OCI-LY7 (cell line): ENCODE results near the gene TMC4. TPM values are rescaled to one million over a fixed set of nuclear protein-coding genes. Genes with fewer than 3 reads are reported as not detected.
A peak's percentile ranks its signal among the peaks of the same experiment; 100 is the strongest.
"Not testable (repeated sequence)": the region's sequence is repeated elsewhere in the genome, so short reads cannot be mapped to it uniquely, and the experiment has no call there.

ENCODE experiments used
- BruUV-seq: library from RNA; stranded (reverse); fragments of 400-500 nt; replicated peaks from 2 replicates; lab custom pipeline; 2021; lab: Mats Ljungman, UMichigan
- CTCF ChIA-PET: fragments of 300-600 bp; sonication (Branson Sonifier 250); formaldehyde crosslinking; loops from one replicate; lab custom pipeline; 2022; ENCODE audit warnings: antibody characterized with exemption; ENCODE audit not compliant: unreplicated experiment; lab: Charles Lee
- POLR2A ChIA-PET: fragments of 300-600 bp; sonication (Branson Sonifier 250); formaldehyde crosslinking; loops from one replicate; lab custom pipeline; 2022; ENCODE audit warnings: antibody characterized with exemption; lab: Charles Lee
- DNase-seq: peaks from one replicate; pipeline ENCODE4 v3.0.0-alpha.2; 2015; ENCODE audit warnings: low spot score
- H2AFZ ChIP-seq: fragments of 200-600 bp; sonication (generic), shearing (Covaris generic); 2 replicates; pipeline ENCODE4 v1.6.1; 2014; ENCODE audit warnings: mild to moderate bottlenecking, antibody characterized with exemption, low read length, moderate library complexity
- H3K27ac ChIP-seq: fragments of 200-600 bp; sonication (generic); 2 replicates; pipeline ENCODE4 v1.5.1; 2014; ENCODE audit warnings: mixed run types, low read depth, mild to moderate bottlenecking, moderate library complexity, low read length, inconsistent platforms; ENCODE audit not compliant: poor library complexity, severe bottlenecking
- H3K36me3 ChIP-seq: fragments of 200-600 bp; sonication (generic); 2 replicates; pipeline ENCODE4 v1.6.1; 2014; ENCODE audit warnings: mild to moderate bottlenecking, antibody characterized with exemption, low read length, moderate library complexity, mixed read lengths; ENCODE audit not compliant: insufficient read depth
- H3K4me1 ChIP-seq: fragments of 200-600 bp; sonication (generic); 2 replicates; pipeline ENCODE4 v1.5.1; 2014; ENCODE audit warnings: mild to moderate bottlenecking, low read length; ENCODE audit not compliant: insufficient read depth, poor library complexity, severe bottlenecking
- H3K4me2 ChIP-seq: fragments of 200-600 bp; sonication (generic); 2 replicates; pipeline ENCODE4 v1.6.1; 2014; ENCODE audit warnings: mild to moderate bottlenecking, low read length
- H3K4me3 ChIP-seq: fragments of 200-600 bp; sonication (generic); 2 replicates; pipeline ENCODE4 v1.5.1; 2014; ENCODE audit warnings: mild to moderate bottlenecking, low read depth, low read length; ENCODE audit not compliant: poor library complexity, severe bottlenecking
- H3K79me2 ChIP-seq: fragments of 200-600 bp; sonication (generic); 2 replicates; pipeline ENCODE4 v1.6.1; 2016; ENCODE audit warnings: low read depth, mild to moderate bottlenecking, low read length, moderate library complexity, mixed read lengths; ENCODE audit not compliant: insufficient read depth
- H3K9me2 ChIP-seq: fragments of 200-600 bp; sonication (generic); 2 replicates; pipeline ENCODE4 v1.6.1; 2016; ENCODE audit warnings: mild to moderate bottlenecking, low read length, mixed read lengths; ENCODE audit not compliant: insufficient read depth
- H3K9me3 ChIP-seq: fragments of 200-600 bp; sonication (generic); 2 replicates; pipeline ENCODE4 v1.6.1; 2014; ENCODE audit warnings: mild to moderate bottlenecking, mixed run types, low read length, mixed read lengths
- H4K20me1 ChIP-seq: fragments of 200-600 bp; sonication (generic); 2 replicates; pipeline ENCODE4 v1.6.1; 2014; ENCODE audit warnings: mild to moderate bottlenecking, antibody characterized with exemption, low read length, moderate library complexity, mixed read lengths; ENCODE audit not compliant: insufficient read depth
- EZH2phosphoT487 ChIP-seq: fragments of 200-600 bp; sonication (generic); IDR thresholded peaks from 2 replicates; pipeline ENCODE4 v1.6.1; 2018; ENCODE audit warnings: low read depth, borderline replicate concordance, mild to moderate bottlenecking, mixed run types, antibody characterized with exemption, low read length, moderate library complexity, mixed read lengths
- intact Hi-C: fragments of 100-400 bp; cut with micrococcal nuclease; formaldehyde crosslinking; loops from one replicate; pipeline ENCODE4 v1.10.0; 2022; ENCODE audit not compliant: unreplicated experiment
- total RNA-seq, 2 experiments: library from RNA; depleted of rRNA in 1 of 2; stranded (reverse); fragments of >200 nt in 1 of 2; shearing (Covaris generic) in 1 of 2; gene quantifications; 2 replicates each; pipeline ENCODE4 v1.2.3, GENCODE V29; 2014 to 2022
- TF ChIP-seq, protein P1 (sequence below): fragments of 200-600 bp; sonication (generic); conservative IDR thresholded peaks from 2 replicates; pipeline ENCODE4 v1.5.1; 2014; ENCODE audit warnings: mild to moderate bottlenecking, antibody characterized with exemption, low read length, moderate library complexity, mixed read lengths

TMC4 gene
- total RNA-seq, 2 experiments from 2014 or later, result not detected

DNA sequence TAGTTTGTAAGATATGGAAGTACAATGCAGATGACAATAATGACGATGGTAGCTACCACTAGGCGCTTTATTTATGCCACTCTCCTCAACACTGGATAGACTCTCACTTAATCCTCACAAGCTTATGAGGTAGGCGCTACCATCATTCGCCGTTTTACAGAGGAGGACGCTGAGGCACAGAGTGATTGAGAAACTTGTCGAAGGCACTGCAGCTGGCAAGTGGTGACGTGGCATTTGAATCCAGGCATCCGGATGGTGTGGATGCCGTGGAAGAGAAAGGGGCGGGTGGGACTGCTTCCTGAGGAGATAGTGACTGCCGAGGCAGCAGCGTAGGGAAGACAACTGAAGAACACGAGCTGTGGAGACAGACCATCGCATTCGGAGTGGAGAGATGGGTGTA lies 26.4 kb upstream of the TMC4 start:
- no peaks in the 10 kb centered on the region for H3K9me3 ChIP-seq
- H3K36me3 ChIP-seq, result peaks cover 50% of the 10 kb centered on the region
- no peaks in the 10 kb centered on the region for H3K9me2 ChIP-seq
- H3K4me2 ChIP-seq, result peak overlapping the region; percentile 92
- peaks cover 34% of the 10 kb centered on the region for H4K20me1 ChIP-seq
- H3K79me2 ChIP-seq, result peaks cover 51% of the 10 kb centered on the region
- no peak for DNase-seq
- TF ChIP-seq EZH2phosphoT487, result no peak
- TF ChIP-seq, protein P1, sequence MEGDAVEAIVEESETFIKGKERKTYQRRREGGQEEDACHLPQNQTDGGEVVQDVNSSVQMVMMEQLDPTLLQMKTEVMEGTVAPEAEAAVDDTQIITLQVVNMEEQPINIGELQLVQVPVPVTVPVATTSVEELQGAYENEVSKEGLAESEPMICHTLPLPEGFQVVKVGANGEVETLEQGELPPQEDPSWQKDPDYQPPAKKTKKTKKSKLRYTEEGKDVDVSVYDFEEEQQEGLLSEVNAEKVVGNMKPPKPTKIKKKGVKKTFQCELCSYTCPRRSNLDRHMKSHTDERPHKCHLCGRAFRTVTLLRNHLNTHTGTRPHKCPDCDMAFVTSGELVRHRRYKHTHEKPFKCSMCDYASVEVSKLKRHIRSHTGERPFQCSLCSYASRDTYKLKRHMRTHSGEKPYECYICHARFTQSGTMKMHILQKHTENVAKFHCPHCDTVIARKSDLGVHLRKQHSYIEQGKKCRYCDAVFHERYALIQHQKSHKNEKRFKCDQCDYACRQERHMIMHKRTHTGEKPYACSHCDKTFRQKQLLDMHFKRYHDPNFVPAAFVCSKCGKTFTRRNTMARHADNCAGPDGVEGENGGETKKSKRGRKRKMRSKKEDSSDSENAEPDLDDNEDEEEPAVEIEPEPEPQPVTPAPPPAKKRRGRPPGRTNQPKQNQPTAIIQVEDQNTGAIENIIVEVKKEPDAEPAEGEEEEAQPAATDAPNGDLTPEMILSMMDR, result no peak
- H3K27ac ChIP-seq, result no peak overlapping the region
- ChIA-PET CTCF (no interaction called here), POLR2A (interaction anchor here (0.7 to 0.9 kb wide), 3 partner anchors 9 to 249 kb away, joined by 3 to 4 read pairs (median 3); partner anchors contain the start of gene CNOT3)
- H3K4me3 ChIP-seq, result peak overlapping the region; percentile 84
- intact Hi-C loops, result no loop called here
- H3K4me1 ChIP-seq, result peaks cover 43% of the 10 kb centered on the region
- H2AFZ ChIP-seq, result no peak overlapping the region
- BruUV-seq, result no TSS peak

DNA sequence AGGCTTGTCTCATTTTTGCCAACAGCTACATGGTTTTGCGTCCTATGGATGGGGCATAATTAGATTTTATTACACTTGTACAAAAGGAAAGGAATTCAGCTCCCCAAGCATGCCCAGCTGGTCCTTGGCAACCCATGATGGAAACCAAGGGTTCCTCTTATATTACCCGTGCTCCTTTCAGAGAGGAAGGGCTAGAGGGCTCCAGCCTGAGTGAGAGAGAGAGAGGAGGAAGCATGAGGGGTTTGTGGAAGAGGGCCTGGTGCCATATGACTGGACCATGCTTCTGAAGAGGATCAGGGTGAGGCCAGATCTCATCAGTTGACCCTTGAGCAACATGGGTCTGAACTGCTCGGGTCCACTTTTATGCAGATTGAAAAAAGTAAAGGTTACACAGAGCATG lies 24.2 kb upstream of the TMC4 start:
- CTCF ChIA-PET, result no interaction called here
- POLR2A ChIA-PET, result interaction anchor here (0.6 kb wide), 1 partner anchor 147 kb away, joined by 3 read pairs; no protein-coding TSS in a partner anchor
- Histone ChIP-seq H3K9me2 (no peaks in the 10 kb centered on the region), H4K20me1 (peaks cover 11% of the 10 kb centered on the region), H2AFZ (no peak overlapping the region), H3K27ac (no peak overlapping the region), H3K36me3 (peaks cover 41% of the 10 kb centered on the region), H3K4me1 (peaks cover 26% of the 10 kb centered on the region), H3K4me3 (no peak overlapping the region), H3K4me2 (no peak overlapping the region), H3K9me3 (no peaks in the 10 kb centered on the region), H3K79me2 (peaks cover 33% of the 10 kb centered on the region)
- DNase-seq, result no peak
- no peak for TF ChIP-seq EZH2phosphoT487
- TF ChIP-seq, protein P1, result no peak
- intact Hi-C loops, result no loop called here
- no TSS peak for BruUV-seq

DNA sequence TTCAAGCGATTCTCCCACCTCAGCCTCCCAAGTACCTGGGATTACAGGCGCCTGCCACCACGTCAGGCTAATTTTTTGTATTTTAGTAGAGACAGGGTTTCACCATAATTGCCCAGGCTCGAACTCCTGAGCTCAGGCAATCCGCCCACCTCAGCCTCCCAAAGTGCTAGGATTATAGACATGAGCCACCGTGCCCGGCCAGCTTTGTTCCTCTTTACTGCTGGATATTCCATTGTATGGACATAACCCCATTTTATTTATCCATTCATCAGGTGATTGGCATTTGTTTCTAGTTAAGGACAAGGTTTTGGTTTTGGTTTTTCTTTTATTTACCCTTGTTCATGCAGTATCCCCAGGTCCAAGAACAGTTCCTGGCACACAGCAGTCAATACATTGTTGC lies 23.6 kb upstream of the TMC4 start:
- DNase-seq, result no peak
- H3K27ac ChIP-seq, result no peak overlapping the region
- peaks cover 30% of the 10 kb centered on the region for H3K4me1 ChIP-seq
- no peak overlapping the region for H3K4me2 ChIP-seq
- POLR2A ChIA-PET, result interaction anchor here (0.6 kb wide), 1 partner anchor 147 kb away, joined by 3 read pairs; no protein-coding TSS in a partner anchor
- H4K20me1 ChIP-seq, result peaks cover 5% of the 10 kb centered on the region
- H3K9me2 ChIP-seq, result no peaks in the 10 kb centered on the region
- TF ChIP-seq, protein P1, result no peak
- no peak for TF ChIP-seq EZH2phosphoT487
- peaks cover 33% of the 10 kb centered on the region for H3K79me2 ChIP-seq
- intact Hi-C loops, result no loop called here
- CTCF ChIA-PET, result no interaction called here
- BruUV-seq, result no TSS peak
- no peaks in the 10 kb centered on the region for H3K9me3 ChIP-seq
- no peak overlapping the region for H2AFZ ChIP-seq
- H3K36me3 ChIP-seq, result peaks cover 35% of the 10 kb centered on the region
- no peak overlapping the region for H3K4me3 ChIP-seq

DNA sequence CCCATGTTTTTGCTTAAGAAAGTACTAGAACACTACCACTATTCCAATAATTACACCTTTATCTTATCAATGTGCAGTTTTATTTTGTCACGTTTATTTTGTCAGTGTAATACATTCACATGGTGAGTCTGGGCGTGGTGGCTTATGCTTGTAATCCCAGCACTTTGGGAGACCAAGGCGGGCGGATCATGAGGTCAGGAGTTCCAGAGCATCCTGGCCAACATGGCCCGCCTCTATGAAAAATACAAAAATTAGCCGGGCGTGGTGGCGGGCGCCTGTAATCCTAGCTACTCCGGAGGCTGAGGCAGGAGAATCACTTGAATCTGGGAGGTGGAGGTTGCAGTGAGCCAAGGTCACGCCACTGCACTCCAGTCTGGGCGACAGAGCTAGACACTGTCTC lies 21.5 kb upstream of the TMC4 start:
- intact Hi-C loops, H3K9me3 ChIP-seq, POLR2A ChIA-PET, H3K27ac ChIP-seq, H3K4me3 ChIP-seq, H3K9me2 ChIP-seq, H4K20me1 ChIP-seq, DNase-seq, CTCF ChIA-PET, H2AFZ ChIP-seq, BruUV-seq, H3K4me2 ChIP-seq: not testable (repeated sequence)
- H3K79me2 ChIP-seq, result peaks cover 12% of the 10 kb centered on the region; the same call in 1 of the 2 replicates
- H3K36me3 ChIP-seq, result peaks cover 27% of the 10 kb centered on the region
- H3K4me1 ChIP-seq, result peaks cover 22% of the 10 kb centered on the region
